HG03097 (cell line): Measurements from ENCODE around the gene KCNG2.

Source experiments
- ATAC-seq: cut with Tn5 transposase; IDR thresholded peaks from one replicate; pipeline ENCODE4 v1.9.1; 2021; ENCODE audit not compliant: unreplicated experiment, low FRiP score

Gene KCNG2

DNA sequence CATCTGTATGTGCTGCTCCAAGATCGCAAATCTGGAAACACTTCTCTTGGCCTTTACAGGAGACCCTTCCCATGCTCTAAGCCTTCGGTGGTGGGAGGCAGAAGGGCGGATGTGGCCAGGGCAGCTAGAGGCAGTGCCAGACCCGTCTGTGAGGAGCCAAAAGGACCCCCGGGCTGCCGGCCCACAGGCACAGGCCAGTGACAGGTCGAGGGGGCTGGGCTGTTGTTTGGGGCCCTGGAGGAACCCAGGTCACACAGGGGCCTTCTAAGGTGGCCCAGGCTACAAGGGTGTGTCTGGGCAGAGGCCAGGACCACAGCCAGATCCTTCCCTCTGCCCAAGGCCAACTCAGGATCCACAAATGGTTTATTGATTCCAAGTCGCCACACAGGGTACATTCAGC is 104.3 kb downstream of the KCNG2 start:
- ATAC-seq, result no peak

DNA sequence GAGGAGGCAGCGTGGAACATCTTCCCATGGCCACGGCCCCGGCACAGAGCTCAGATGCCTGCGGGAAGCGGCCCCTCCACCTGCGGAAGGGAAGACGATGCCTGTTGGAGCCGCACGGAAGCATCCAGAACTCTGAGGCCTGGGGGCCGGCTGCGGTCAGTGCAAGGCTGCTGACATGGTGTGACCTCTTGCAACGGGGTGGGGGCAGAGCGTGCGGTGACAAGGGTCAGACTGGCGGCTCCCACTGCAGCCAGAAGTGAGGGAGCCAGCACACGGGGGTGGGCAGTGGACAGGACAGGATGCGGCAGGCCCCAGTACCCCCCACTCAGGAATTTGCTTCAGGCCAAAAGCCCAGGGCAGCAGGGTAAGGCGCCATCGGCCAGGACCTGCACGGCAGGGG is 104.9 kb downstream of the KCNG2 start:
- no peak for ATAC-seq

DNA sequence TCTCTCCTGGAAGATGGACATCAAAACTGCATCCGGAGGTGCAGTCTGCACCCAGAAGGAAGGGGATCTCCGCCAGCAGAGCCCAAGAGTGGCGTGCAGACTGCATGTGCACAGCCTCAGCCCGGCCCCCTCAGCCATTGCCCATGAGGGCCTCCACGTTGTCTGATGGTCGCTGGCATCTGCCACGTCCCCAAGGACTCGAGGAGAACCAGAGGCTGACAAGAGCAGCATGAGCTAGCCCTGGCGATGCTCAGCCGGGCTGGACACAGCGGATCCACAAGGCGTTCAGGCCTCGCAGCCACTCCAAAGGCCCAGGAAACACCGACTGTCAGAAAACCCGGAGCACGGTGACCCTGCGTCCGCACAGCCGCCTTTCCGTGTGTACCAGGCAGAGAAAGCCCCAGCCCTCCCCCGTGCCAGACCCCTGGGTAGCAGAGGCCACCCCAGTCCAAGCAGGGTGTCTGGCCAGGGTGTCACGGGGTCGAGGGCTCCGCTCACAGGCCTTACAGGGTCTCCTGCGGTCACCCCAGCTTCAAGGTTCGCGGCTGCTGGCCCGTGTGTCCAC is 105.4 kb downstream of the KCNG2 start:
- ATAC-seq, result no peak

GRCh38 chr18:79903787-79904356 is 106.1 kb downstream of the KCNG2 start:
- no peak for ATAC-seq

DNA sequence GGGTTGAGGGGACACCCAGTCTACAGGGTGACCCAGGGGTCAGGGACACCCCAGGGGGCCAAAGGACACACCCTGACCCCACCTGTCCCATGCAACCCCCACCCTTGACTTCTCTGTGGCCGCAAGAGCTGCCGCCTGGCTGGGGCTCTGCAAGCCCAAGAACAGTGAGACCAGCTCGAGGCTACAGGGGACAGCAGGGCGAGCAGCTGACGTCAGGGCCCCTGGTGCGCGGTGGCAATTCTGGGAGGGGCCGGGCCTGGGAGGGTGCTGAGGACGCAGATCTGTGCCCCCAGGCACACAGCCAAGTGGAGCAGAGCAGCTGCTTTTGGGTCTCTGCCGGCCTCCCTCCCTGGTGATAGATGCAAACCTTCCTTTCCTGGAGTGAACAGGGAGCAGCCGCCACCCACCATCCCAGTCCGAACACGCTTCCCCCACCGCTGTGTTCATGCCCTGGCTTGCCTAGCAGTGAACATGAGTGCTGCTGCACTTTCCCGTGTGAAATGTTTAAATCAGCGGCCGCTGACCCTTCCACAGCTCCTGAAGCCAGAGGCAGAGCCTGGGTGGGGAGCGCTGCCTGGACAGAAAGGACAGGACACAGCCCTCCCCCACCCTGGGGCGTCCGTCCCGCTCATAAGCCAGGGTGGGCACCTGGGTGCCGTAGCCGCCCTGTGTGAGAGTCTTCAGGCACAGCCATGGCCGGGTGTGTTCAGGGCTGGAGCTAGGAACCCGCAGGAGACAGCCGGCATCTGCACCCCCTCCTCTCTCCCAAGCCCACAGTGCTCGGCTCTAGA is 106.8 kb downstream of the KCNG2 start:
- ATAC-seq, result no peak

- no peak for ATAC-seq
These were observed 107.7 kb downstream of the KCNG2 start for GRCh38 chr18:79905389-79905911.

- no peak for ATAC-seq
These were observed 108.3 kb downstream of the KCNG2 start for GRCh38 chr18:79905993-79906392.

DNA sequence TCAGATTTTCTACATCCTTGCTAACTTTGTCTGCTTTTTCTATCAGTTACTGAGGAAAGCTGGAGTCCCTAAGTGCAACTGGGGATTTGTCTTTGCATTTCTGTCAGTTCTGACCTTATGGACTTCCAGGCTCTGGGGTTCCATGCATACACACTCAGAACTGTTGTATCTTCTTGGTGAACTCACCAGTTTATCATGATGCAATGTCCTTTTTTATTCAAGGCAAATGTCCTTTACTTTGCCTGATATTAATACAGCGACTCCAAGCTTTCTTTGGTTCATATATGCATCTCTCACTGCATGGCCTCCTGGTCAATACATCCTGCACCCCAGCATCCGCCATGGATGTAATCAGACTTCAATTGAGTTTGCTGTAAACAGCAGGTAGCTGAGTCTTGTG is 109.0 kb downstream of the KCNG2 start:
- no peak for ATAC-seq

DNA sequence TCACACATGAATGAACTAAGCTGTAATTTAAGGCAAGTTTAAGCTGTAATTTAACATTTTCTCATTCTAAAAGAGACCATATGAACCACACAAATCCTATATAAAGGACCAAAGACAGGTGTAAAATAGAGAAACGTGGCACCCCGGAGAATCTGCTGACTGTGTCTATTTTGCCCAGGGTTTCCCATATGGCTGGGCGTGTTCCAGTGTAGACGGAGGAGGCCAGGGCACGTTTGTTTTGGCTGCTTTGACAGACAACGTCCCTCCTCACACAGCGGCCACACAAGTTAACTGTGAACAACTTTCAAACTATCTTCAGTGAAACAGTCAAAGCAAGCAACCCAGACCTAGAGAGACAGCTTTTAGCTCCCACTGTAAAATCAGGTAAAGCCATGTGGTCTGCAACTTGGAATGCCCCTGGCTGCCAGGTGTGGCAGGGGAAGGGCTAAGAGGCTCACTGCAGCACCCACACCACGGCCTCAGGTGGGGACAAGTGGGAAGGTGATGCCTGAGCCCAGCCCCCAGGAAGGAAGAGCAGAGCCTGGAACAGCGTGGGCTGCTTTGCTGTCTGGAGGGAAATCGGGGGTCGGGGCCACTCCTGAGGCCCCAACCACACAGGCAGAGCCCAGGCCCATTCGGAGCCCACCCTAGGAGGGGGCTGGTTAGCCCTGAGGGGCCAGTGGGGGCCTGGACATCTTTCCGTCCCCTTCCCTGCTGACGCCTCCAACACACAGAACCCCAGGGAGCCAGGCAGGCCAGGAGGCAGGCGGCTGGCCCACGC is 113.0 kb downstream of the KCNG2 start:
- no peak for ATAC-seq

- no peak for ATAC-seq
These were observed 113.9 kb downstream of the KCNG2 start for GRCh38 chr18:79911344-79912270.

DNA sequence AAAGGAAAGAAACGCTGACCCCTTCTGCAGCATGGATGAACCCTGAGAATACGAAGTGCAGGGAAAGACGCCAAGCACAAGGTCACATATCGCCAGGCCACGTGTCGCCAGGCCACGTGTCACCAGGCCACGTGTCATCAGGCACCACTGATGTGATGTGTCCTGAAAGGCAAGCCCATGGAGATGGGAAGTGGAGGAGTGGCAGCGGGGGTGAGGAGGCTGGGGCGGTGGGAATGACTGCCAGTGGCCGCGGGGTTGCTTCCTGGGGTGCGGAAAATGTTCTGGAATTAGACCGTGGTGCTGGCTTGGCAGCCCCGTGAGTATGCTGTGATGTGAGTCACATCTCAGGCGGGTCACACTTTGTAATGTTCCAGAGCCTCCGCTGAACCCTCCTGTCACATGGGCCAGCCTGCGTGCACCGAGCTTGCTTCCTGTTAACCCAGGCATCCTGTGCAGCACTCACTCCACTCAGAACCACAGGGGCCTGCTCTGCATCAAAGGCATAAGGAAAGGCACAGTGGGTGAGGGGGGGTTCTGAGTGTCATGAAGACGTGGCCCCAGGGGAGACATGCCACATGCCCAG is 114.8 kb downstream of the KCNG2 start:
- no peak for ATAC-seq

GRCh38 chr18:79912994-79913831 is 115.5 kb downstream of the KCNG2 start:
- no peak for ATAC-seq

GRCh38 chr18:79914614-79915160 is 116.9 kb downstream of the KCNG2 start:
- ATAC-seq, result no peak

- no peak for ATAC-seq
These were observed 117.7 kb downstream of the KCNG2 start for GRCh38 chr18:79915161-79916127.

DNA sequence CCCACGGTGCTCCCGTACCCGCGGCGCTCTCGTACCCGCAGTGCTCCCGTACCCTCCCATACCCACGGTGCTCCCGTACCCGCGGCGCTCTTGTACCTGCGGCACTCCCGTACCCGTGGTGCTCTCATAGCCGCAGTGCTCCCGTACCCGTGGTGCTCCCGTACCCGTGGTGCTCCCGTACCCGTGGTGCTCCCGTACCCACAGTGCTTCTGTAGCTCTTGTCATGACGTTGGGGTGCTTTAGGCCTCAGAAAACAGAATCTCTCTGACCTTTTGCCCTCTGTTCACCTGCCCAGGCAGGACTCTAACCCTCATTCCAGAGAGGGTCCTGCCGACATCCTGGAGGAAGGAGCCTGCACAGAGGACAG is 118.4 kb downstream of the KCNG2 start:
- ATAC-seq, result no peak

- no peak for ATAC-seq
These were observed 118.9 kb downstream of the KCNG2 start for GRCh38 chr18:79916546-79917168.
